ENCODE results near the gene ZNF470. TPM values are rescaled to one million over a fixed set of nuclear protein-coding genes. Genes with fewer than 3 reads are reported as not detected.
A peak's percentile ranks its signal among the peaks of the same experiment; 100 is the strongest.

The ZNF470 gene
- total RNA-seq, 1 donor from 2014 or later: 3.7 TPM

DNA sequence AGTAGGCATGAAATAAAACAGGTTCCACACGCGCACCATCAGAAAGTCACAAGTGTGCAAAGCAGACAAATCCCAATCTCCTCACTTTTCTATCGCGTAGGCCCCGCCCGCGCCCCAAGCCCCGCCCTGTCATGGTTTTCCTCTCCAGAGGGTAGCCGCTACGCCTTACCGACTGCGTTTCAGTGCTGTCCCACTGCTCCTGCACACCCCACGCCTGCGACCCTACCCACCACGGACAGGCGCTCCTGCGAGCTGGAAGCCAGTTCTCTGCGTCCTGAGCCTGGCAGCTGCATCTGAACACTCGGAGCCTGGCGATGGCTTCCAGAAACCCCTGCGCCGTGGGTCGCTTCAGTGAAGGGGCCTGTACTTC is 379 bp upstream of the ZNF470 start:
- peak overlapping the region; percentile 72 for H3K27ac ChIP-seq (ENCODE audit: low read depth, low read length)
- peak overlapping the region; percentile 89 to 95 (median 92) for H3K9ac ChIP-seq (ENCODE audit: low read depth in 1 of 3, low read length in 3 of 3)
- H3K36me3 ChIP-seq (ENCODE audit: control insufficient read depth in 3 of 3, insufficient read depth in 3 of 3, low read length in 3 of 3): peaks cover 29 to 38% (median 36%) of the 10 kb centered on the region in 3 donors
- H3K4me1 ChIP-seq (ENCODE audit: control insufficient read depth in 3 of 3, insufficient read depth in 3 of 3, low read length in 3 of 3): peaks cover 6 to 15% (median 9%) of the 10 kb centered on the region in 3 donors
- no peaks in the 10 kb centered on the region for H3K27me3 ChIP-seq (ENCODE audit: control insufficient read depth in 3 of 3, insufficient read depth in 3 of 3, low read length in 3 of 3)
- peaks cover 20 to 50% (median 23%) of the 10 kb centered on the region in 3 donors for H3K9me3 ChIP-seq (ENCODE audit: control insufficient read depth in 3 of 3, low read length in 3 of 3)
- peak overlapping the region; percentile 98 to 99 (median 98) for H3K4me3 ChIP-seq (ENCODE audit: low read length in 3 of 3)

- no peaks in the 10 kb centered on the region for H3K27me3 ChIP-seq (ENCODE audit: control insufficient read depth in 3 of 3, insufficient read depth in 3 of 3, low read length in 3 of 3)
- peaks cover 6 to 9% (median 8%) of the 10 kb centered on the region in 3 donors for H3K4me1 ChIP-seq (ENCODE audit: control insufficient read depth in 3 of 3, insufficient read depth in 3 of 3, low read length in 3 of 3)
- H3K9me3 ChIP-seq (ENCODE audit: control insufficient read depth in 3 of 3, low read length in 3 of 3): peaks cover 29 to 65% (median 35%) of the 10 kb centered on the region in 3 donors
- H3K9ac ChIP-seq (ENCODE audit: low read depth in 1 of 3, low read length in 3 of 3): no peak overlapping the region
- H3K4me3 ChIP-seq (ENCODE audit: low read length in 3 of 3): no peak overlapping the region
- peaks cover 48 to 79% (median 74%) of the 10 kb centered on the region in 3 donors for H3K36me3 ChIP-seq (ENCODE audit: control insufficient read depth in 3 of 3, insufficient read depth in 3 of 3, low read length in 3 of 3)
- no peak overlapping the region for H3K27ac ChIP-seq (ENCODE audit: low read depth, low read length)
These were observed 5.3 kb downstream of the ZNF470 start for GRCh38 chr19:56572589-56572988.

DNA sequence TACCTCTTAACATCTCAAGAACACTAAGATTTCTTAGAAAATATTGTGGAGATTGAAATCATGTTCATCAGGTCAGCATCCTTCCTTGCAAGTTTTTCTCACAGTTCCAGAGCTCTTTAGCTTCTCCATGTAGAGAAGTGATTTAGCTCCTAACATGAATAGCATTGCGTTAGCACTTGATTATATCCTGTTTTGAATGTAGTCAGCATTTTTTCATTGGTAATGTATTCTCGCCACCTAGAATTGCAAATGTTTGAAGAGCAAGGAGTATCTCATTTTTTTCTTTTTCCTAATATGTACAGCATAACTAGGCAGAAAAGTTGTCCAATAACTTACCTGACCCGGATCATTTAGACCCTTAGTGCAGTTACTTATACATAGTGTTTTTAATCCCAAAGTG is 6.6 kb downstream of the ZNF470 start:
- Histone ChIP-seq H3K4me3 (ENCODE audit: low read length in 3 of 3) (peak overlapping the region in 1 of 3 donors; percentile 25), H3K36me3 (ENCODE audit: control insufficient read depth in 3 of 3, insufficient read depth in 3 of 3, low read length in 3 of 3) (peaks cover 55 to 84% (median 77%) of the 10 kb centered on the region in 3 donors), H3K9me3 (ENCODE audit: control insufficient read depth in 3 of 3, low read length in 3 of 3) (peaks cover 41 to 74% (median 45%) of the 10 kb centered on the region in 3 donors), H3K4me1 (ENCODE audit: control insufficient read depth in 3 of 3, insufficient read depth in 3 of 3, low read length in 3 of 3) (no peaks in the 10 kb centered on the region), H3K9ac (ENCODE audit: low read depth in 1 of 3, low read length in 3 of 3) (no peak overlapping the region), H3K27me3 (ENCODE audit: control insufficient read depth in 3 of 3, insufficient read depth in 3 of 3, low read length in 3 of 3) (no peaks in the 10 kb centered on the region), H3K27ac (ENCODE audit: low read depth, low read length) (no peak overlapping the region)

GRCh38 chr19:56577719-56578602 is 10.7 kb downstream of the ZNF470 start:
- Histone ChIP-seq H3K4me1 (ENCODE audit: control insufficient read depth in 3 of 3, insufficient read depth in 3 of 3, low read length in 3 of 3) (no peaks in the 10 kb centered on the region), H3K4me3 (ENCODE audit: low read length in 3 of 3) (peak overlapping the region in 1 of 3 donors; percentile 27), H3K27ac (ENCODE audit: low read depth, low read length) (no peak overlapping the region), H3K27me3 (ENCODE audit: control insufficient read depth in 3 of 3, insufficient read depth in 3 of 3, low read length in 3 of 3) (no peaks in the 10 kb centered on the region), H3K36me3 (ENCODE audit: control insufficient read depth in 3 of 3, insufficient read depth in 3 of 3, low read length in 3 of 3) (peaks cover 38 to 62% (median 52%) of the 10 kb centered on the region in 3 donors), H3K9ac (ENCODE audit: low read depth in 1 of 3, low read length in 3 of 3) (no peak overlapping the region), H3K9me3 (ENCODE audit: control insufficient read depth in 3 of 3, low read length in 3 of 3) (peaks cover 41 to 86% (median 52%) of the 10 kb centered on the region in 3 donors)

DNA sequence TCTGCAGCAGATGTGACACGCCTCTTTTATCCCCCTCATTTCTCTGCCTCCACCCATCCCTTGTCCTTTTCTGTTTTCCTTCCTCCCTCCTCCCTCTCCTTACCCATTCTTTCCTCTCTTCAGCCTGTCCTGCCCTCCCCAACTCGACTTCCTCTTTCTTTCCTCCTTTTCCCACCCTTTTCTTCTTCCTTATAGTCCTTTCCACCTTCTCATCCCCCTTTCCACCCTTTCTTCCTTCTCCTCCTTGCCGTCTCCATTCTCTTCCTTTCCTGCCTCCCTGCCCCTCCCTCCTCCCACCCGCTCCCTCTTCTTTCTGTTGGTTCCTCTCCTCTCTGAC is 27.1 kb downstream of the ZNF470 start:
- Histone ChIP-seq H3K4me3 (ENCODE audit: low read length in 3 of 3) (peak overlapping the region; percentile 92 to 100 (median 99)), H3K27ac (ENCODE audit: low read depth, low read length) (no peak overlapping the region), H3K27me3 (ENCODE audit: control insufficient read depth in 3 of 3, insufficient read depth in 3 of 3, low read length in 3 of 3) (no peaks in the 10 kb centered on the region), H3K36me3 (ENCODE audit: control insufficient read depth in 3 of 3, insufficient read depth in 3 of 3, low read length in 3 of 3) (peaks cover 0 to 7% (median 3%) of the 10 kb centered on the region in 3 donors), H3K9me3 (ENCODE audit: control insufficient read depth in 3 of 3, low read length in 3 of 3) (no peaks in the 10 kb centered on the region), H3K4me1 (ENCODE audit: control insufficient read depth in 3 of 3, insufficient read depth in 3 of 3, low read length in 3 of 3) (peaks cover 9 to 19% (median 10%) of the 10 kb centered on the region in 3 donors), H3K9ac (ENCODE audit: low read depth in 1 of 3, low read length in 3 of 3) (peak overlapping the region in 1 of 3 donors; percentile 95)

DNA sequence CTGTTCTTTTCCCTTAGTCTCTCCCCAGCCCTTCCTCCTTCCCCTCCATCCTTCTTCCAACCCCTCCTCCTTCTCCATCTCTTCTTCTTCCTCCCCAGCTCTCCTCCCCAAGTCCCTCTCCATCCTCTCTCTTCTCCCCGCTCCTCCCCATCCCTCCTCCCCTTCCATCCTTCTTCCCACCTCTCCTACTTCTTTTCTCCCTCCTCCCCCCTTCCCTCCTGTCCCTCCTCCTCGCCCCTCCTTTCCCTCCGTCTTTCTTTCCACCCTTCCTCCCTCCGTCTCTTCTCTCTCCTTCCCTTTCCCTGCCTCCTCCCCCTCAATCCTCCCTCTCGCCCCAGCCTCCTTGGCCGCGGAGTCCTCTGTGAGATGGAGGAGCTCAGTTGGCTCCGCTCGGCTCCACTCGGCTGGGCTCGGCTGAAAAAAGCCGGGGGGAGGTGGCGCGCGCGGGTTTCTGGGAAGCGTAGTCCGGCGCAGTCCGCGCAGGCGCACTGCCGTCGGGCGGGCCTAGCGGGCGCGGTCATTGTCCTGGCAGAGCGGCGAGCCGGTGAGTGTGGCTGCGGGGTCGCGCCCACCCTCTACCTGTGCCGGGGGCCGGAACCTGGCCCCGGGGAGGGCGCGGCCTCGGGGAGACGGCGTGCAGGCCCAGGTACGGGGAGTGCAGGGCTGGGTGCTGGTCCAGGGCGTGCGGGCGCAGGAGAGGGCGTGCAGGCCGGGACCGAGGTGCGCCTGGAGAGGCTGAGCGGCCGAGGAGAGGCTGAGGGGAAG is 27.7 kb downstream of the ZNF470 start, which contains the start of gene ZNF71:
ZNF71 (plus strand) TSS at position 520 of the 765 bp plus-strand sequence. CDS start 6,257 bp downstream, outside the sequence.
- Histone ChIP-seq H3K9ac (ENCODE audit: low read depth in 1 of 3, low read length in 3 of 3) (peak within 1 kb of the TSS; percentile 88 to 95 (median 89)), H3K4me3 (ENCODE audit: low read length in 3 of 3) (peak within 1 kb of the TSS; percentile 92 to 100 (median 99)), H3K27ac (ENCODE audit: low read depth, low read length) (peak within 1 kb of the TSS; percentile 56), H3K4me1 (ENCODE audit: control insufficient read depth in 3 of 3, insufficient read depth in 3 of 3, low read length in 3 of 3) (peaks cover 9 to 19% (median 10%) of the 10 kb centered on the region in 3 donors), H3K36me3 (ENCODE audit: control insufficient read depth in 3 of 3, insufficient read depth in 3 of 3, low read length in 3 of 3) (peaks cover 0 to 7% (median 3%) of the 10 kb centered on the region in 3 donors), H3K9me3 (ENCODE audit: control insufficient read depth in 3 of 3, low read length in 3 of 3) (no peaks in the 10 kb centered on the region), H3K27me3 (ENCODE audit: control insufficient read depth in 3 of 3, insufficient read depth in 3 of 3, low read length in 3 of 3) (no peaks in the 10 kb centered on the region)

GRCh38 chr19:56595548-56595899 is 28.3 kb downstream of the ZNF470 start:
- Histone ChIP-seq H3K4me1 (ENCODE audit: control insufficient read depth in 3 of 3, insufficient read depth in 3 of 3, low read length in 3 of 3) (peaks cover 9 to 19% (median 10%) of the 10 kb centered on the region in 3 donors), H3K36me3 (ENCODE audit: control insufficient read depth in 3 of 3, insufficient read depth in 3 of 3, low read length in 3 of 3) (peaks cover 0 to 7% (median 3%) of the 10 kb centered on the region in 3 donors), H3K4me3 (ENCODE audit: low read length in 3 of 3) (peak overlapping the region; percentile 92 to 100 (median 99)), H3K27me3 (ENCODE audit: control insufficient read depth in 3 of 3, insufficient read depth in 3 of 3, low read length in 3 of 3) (no peaks in the 10 kb centered on the region), H3K9me3 (ENCODE audit: control insufficient read depth in 3 of 3, low read length in 3 of 3) (no peaks in the 10 kb centered on the region), H3K9ac (ENCODE audit: low read depth in 1 of 3, low read length in 3 of 3) (peak overlapping the region; percentile 88 to 95 (median 89)), H3K27ac (ENCODE audit: low read depth, low read length) (peak overlapping the region; percentile 56)

GRCh38 chr19:56596676-56597075 is 29.4 kb downstream of the ZNF470 start:
- Histone ChIP-seq H3K9me3 (ENCODE audit: control insufficient read depth in 3 of 3, low read length in 3 of 3) (peaks cover 0 to 5% (median 0%) of the 10 kb centered on the region in 3 donors), H3K36me3 (ENCODE audit: control insufficient read depth in 3 of 3, insufficient read depth in 3 of 3, low read length in 3 of 3) (peaks cover 6 to 15% (median 9%) of the 10 kb centered on the region in 3 donors), H3K9ac (ENCODE audit: low read depth in 1 of 3, low read length in 3 of 3) (no peak overlapping the region), H3K27me3 (ENCODE audit: control insufficient read depth in 3 of 3, insufficient read depth in 3 of 3, low read length in 3 of 3) (no peaks in the 10 kb centered on the region), H3K4me3 (ENCODE audit: low read length in 3 of 3) (peak overlapping the region in 1 of 3 donors; percentile 5), H3K4me1 (ENCODE audit: control insufficient read depth in 3 of 3, insufficient read depth in 3 of 3, low read length in 3 of 3) (peaks cover 9 to 19% (median 10%) of the 10 kb centered on the region in 3 donors), H3K27ac (ENCODE audit: low read depth, low read length) (no peak overlapping the region)

DNA sequence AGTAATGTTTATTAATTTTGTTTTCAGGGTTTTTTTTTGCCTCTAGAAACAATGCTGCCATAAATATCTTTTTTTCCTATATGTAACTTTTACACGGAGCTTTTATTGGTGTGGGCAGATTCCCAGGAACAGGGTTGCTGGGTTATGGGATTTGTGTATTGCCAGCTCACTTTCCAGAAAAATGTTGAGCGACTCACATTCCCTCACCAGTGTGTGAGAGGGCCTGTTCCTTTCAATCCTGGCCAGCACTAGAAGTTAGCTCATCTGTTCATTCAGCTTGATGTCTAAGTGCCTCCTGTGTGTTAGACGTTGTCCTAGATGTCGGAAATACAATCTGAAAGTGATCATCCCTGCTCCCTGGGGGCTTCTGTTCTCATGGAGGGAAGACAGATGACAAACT is 30.4 kb downstream of the ZNF470 start:
- no peaks in the 10 kb centered on the region for H3K27me3 ChIP-seq (ENCODE audit: control insufficient read depth in 3 of 3, insufficient read depth in 3 of 3, low read length in 3 of 3)
- H3K4me3 ChIP-seq (ENCODE audit: low read length in 3 of 3): no peak overlapping the region
- no peak overlapping the region for H3K9ac ChIP-seq (ENCODE audit: low read depth in 1 of 3, low read length in 3 of 3)
- H3K4me1 ChIP-seq (ENCODE audit: control insufficient read depth in 3 of 3, insufficient read depth in 3 of 3, low read length in 3 of 3): peaks cover 9 to 19% (median 10%) of the 10 kb centered on the region in 3 donors
- peaks cover 11 to 24% (median 15%) of the 10 kb centered on the region in 3 donors for H3K36me3 ChIP-seq (ENCODE audit: control insufficient read depth in 3 of 3, insufficient read depth in 3 of 3, low read length in 3 of 3)
- H3K9me3 ChIP-seq (ENCODE audit: control insufficient read depth in 3 of 3, low read length in 3 of 3): peaks cover 0 to 5% (median 0%) of the 10 kb centered on the region in 3 donors
- H3K27ac ChIP-seq (ENCODE audit: low read depth, low read length): no peak overlapping the region

Measured in skeletal muscle tissue (tissue), 4 donors.